H1 (cell line): Measurements from ENCODE around the gene RAB4B.

Source experiments
- JUN ChIP-seq: IDR thresholded peaks from 2 replicates; pipeline ENCODE4 v1.6.1; 2011; ENCODE audit warnings: low read depth, mild to moderate bottlenecking, improper control_type of control experiment, low read length
- POLR2A ChIP-seq, 2 experiments: IDR thresholded peaks; 1 replicate in 1 of 2; 2 replicates in 1 of 2; pipeline ENCODE4 v1.6.1; 2011; ENCODE audit warnings: low read depth in 2 of 2, low read length in 2 of 2, mild to moderate bottlenecking in 2 of 2; ENCODE audit errors: control extremely low read depth in 1 of 2
- RXRA ChIP-seq: IDR thresholded peaks from 2 replicates; pipeline ENCODE4 v1.6.1; 2011; ENCODE audit warnings: low read depth, mild to moderate bottlenecking, low read length, moderate library complexity; ENCODE audit not compliant: insufficient read depth
- TCF12 ChIP-seq: IDR thresholded peaks from 2 replicates; pipeline ENCODE4 v1.6.1; 2011; ENCODE audit warnings: low read depth, mild to moderate bottlenecking, low read length
- TF ChIP-seq, protein P1 (sequence below), 3 experiments: IDR thresholded peaks; 1 replicate in 2 of 3; 2 replicates in 1 of 3; pipeline versions ENCODE4 v1.5.1 to v1.6.1; 2011; ENCODE audit warnings: low read length in 3 of 3, mild to moderate bottlenecking in 3 of 3, inconsistent platforms in 2 of 3, low read depth in 1 of 3, moderate library complexity in 1 of 3; ENCODE audit not compliant: insufficient read depth in 1 of 3; ENCODE audit errors: control extremely low read depth in 1 of 3

DNA sequence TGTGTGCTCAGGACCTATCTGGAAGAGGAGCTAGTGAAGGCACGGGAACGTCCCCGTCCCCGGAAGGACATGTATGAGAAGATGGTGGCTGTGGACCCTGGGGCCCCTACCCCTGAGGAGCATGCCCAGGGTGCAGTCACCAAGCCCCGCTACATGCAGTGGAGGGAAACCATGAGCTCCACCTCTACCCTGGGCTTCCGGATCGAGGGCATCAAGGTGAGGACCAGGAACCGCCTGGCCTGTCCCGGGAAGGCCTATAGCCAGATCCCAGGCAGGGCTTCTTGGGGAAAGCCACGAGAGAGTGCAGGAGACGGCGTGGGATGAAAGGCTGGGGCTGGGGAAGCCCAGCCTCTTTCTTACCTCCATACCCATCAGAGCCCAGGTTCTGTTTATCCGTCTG is 44.9 kb upstream of the RAB4B start:
- TF ChIP-seq, protein P1, sequence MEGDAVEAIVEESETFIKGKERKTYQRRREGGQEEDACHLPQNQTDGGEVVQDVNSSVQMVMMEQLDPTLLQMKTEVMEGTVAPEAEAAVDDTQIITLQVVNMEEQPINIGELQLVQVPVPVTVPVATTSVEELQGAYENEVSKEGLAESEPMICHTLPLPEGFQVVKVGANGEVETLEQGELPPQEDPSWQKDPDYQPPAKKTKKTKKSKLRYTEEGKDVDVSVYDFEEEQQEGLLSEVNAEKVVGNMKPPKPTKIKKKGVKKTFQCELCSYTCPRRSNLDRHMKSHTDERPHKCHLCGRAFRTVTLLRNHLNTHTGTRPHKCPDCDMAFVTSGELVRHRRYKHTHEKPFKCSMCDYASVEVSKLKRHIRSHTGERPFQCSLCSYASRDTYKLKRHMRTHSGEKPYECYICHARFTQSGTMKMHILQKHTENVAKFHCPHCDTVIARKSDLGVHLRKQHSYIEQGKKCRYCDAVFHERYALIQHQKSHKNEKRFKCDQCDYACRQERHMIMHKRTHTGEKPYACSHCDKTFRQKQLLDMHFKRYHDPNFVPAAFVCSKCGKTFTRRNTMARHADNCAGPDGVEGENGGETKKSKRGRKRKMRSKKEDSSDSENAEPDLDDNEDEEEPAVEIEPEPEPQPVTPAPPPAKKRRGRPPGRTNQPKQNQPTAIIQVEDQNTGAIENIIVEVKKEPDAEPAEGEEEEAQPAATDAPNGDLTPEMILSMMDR (IDR thresholded peaks at IDR 0.05; ENCODE audit: control extremely low read depth in 1 of 3, insufficient read depth in 1 of 3, low read depth in 1 of 3, low read length in 3 of 3), result no peak
- no peak for TF ChIP-seq TCF12
- TF ChIP-seq RXRA, result no peak
- no peak for TF ChIP-seq POLR2A (IDR thresholded peaks at IDR 0.05; ENCODE audit: control extremely low read depth in 1 of 2, low read depth in 2 of 2, low read length in 2 of 2)
- no peak for TF ChIP-seq JUN
